K562 (cell line): ENCODE results near the gene USP12. TPM values are rescaled to one million over a fixed set of nuclear protein-coding genes. Genes with fewer than 3 reads are reported as not detected.

Experiments
- CEBPB ChIP-seq: fragments of 450-650 bp; IDR thresholded peaks from 2 replicates; pipeline ENCODE4 v1.6.1; 2016; ENCODE audit warnings: missing genetic modification characterization, missing compliant biosample characterization
- HNRNPH1 ChIP-seq: fragments of 200-400 bp; formaldehyde crosslinking; optimal IDR thresholded peaks from 2 replicates; pipeline ENCODE3; 2017; ENCODE audit warnings: low read depth, mild to moderate bottlenecking, low read length, moderate library complexity
- IRF1 ChIP-seq: sonication (generic); formaldehyde crosslinking; IDR thresholded peaks from 2 replicates; pipeline ENCODE4 v1.8.0; 2022; ENCODE audit warnings: missing genetic modification reagents, mild to moderate bottlenecking, borderline replicate concordance
- KDM4B ChIP-seq, 2 experiments: fragments of 450-650 bp in 1 of 2; sonication (generic) in 1 of 2; IDR thresholded peaks; 2 replicates each; pipeline ENCODE4 v1.6.1; 2016 to 2017; ENCODE audit warnings: borderline replicate concordance in 2 of 2, antibody characterized with exemption in 1 of 2, low read depth in 1 of 2, mild to moderate bottlenecking in 1 of 2
- MLX ChIP-seq, 2 experiments: fragments of 450-650 bp in 1 of 2; sonication (generic) in 1 of 2; formaldehyde crosslinking; conservative IDR thresholded peaks; 2 replicates each; pipeline versions ENCODE4 v1.4.0 to v1.8.1; 2020 to 2022; ENCODE audit warnings: mild to moderate bottlenecking in 1 of 2, missing genetic modification reagents in 1 of 2
- MYC ChIP-seq, 2 experiments: fragments of 250-450 bp in 1 of 2; sonication (Bioruptor Pico) in 1 of 2; IDR thresholded peaks; 2 replicates each; pipeline versions ENCODE4 v1.5.1 to v1.6.1; 2012 to 2021; ENCODE audit warnings: low read depth in 2 of 2, borderline replicate concordance in 1 of 2, improper control_type of control experiment in 1 of 2, low read length in 1 of 2, mild to moderate bottlenecking in 1 of 2, moderate library complexity in 1 of 2
- NEUROD1 ChIP-seq: fragments of 150-350 bp; IDR thresholded peaks from 2 replicates; pipeline ENCODE4 v1.6.1; 2014; ENCODE audit warnings: borderline replicate concordance, low read length, low read depth; ENCODE audit not compliant: partially characterized antibody
- NFYB ChIP-seq: IDR thresholded peaks from 2 replicates; pipeline ENCODE4 v1.6.1; 2011; ENCODE audit warnings: mild to moderate bottlenecking, moderate library complexity; ENCODE audit not compliant: insufficient read length; ENCODE audit errors: extremely low read depth
- PCBP1 ChIP-seq: fragments of 200-400 bp; formaldehyde crosslinking; IDR thresholded peaks from 2 replicates; pipeline ENCODE4 v1.6.1; 2018; ENCODE audit warnings: mild to moderate bottlenecking, low read depth, low read length; ENCODE audit not compliant: poor library complexity, severe bottlenecking
- PHF21A ChIP-seq: fragments of 450-650 bp; IDR thresholded peaks from 2 replicates; pipeline ENCODE4 v1.6.1; 2017; ENCODE audit warnings: low read depth, borderline replicate concordance
- RBM17 ChIP-seq: fragments of 200-400 bp; formaldehyde crosslinking; IDR thresholded peaks from 2 replicates; pipeline ENCODE4 v1.6.1; 2017; ENCODE audit warnings: low read depth, mild to moderate bottlenecking, low read length, borderline replicate concordance
- RBM22 ChIP-seq: fragments of 200-400 bp; formaldehyde crosslinking; IDR thresholded peaks from 2 replicates; pipeline ENCODE4 v1.6.1; 2018; ENCODE audit warnings: low read length, low read depth; ENCODE audit not compliant: poor library complexity, severe bottlenecking
- RBM34 ChIP-seq: fragments of 200-400 bp; formaldehyde crosslinking; IDR thresholded peaks from 2 replicates; pipeline ENCODE4 v1.6.1; 2018; ENCODE audit warnings: low read length, borderline replicate concordance; ENCODE audit not compliant: insufficient read depth
- SAFB2 ChIP-seq: fragments of 200-400 bp; formaldehyde crosslinking; IDR thresholded peaks from 2 replicates; pipeline ENCODE4 v1.6.1; 2018; ENCODE audit warnings: borderline replicate concordance, low read length, low read depth, moderate library complexity; ENCODE audit not compliant: severe bottlenecking
- SAP30 ChIP-seq: fragments of 200-600 bp; sonication (generic); IDR thresholded peaks from 2 replicates; pipeline ENCODE4 v1.6.1; 2012; ENCODE audit warnings: borderline replicate concordance, low read depth, mild to moderate bottlenecking, moderate library complexity, low read length, control low read depth, inconsistent platforms; ENCODE audit not compliant: insufficient read depth, poor library complexity, severe bottlenecking
- SETDB1 ChIP-seq: IDR thresholded peaks from one replicate; pipeline ENCODE4 v1.6.1; 2012; ENCODE audit warnings: low read length, control low read depth, inconsistent platforms
- SP1 ChIP-seq: sonication (generic); formaldehyde crosslinking; IDR thresholded peaks from 2 replicates; pipeline ENCODE4 v1.8.1; 2022; ENCODE audit warnings: mild to moderate bottlenecking, missing genetic modification reagents
- YBX1 ChIP-seq: fragments of 450-650 bp; IDR thresholded peaks from 2 replicates; pipeline ENCODE4 v1.7.1; 2016; ENCODE audit warnings: mild to moderate bottlenecking
- ZNF212 ChIP-seq: fragments of 450-650 bp; formaldehyde crosslinking; IDR thresholded peaks from 2 replicates; pipeline ENCODE4 v1.4.0; 2020; ENCODE audit warnings: mild to moderate bottlenecking
- ZNF316 ChIP-seq: fragments of 450-650 bp; IDR thresholded peaks from 2 replicates; pipeline ENCODE4 v1.6.1; 2016
- ZNF561 ChIP-seq: fragments of 450-650 bp; formaldehyde crosslinking; conservative IDR thresholded peaks from 2 replicates; pipeline ENCODE4 v1.4.0; 2020; ENCODE audit warnings: mild to moderate bottlenecking, moderate library complexity
- ZNF778 ChIP-seq: fragments of 450-650 bp; formaldehyde crosslinking; IDR thresholded peaks from 2 replicates; pipeline ENCODE4 v1.4.0; 2020; ENCODE audit warnings: mild to moderate bottlenecking, moderate library complexity
- polyA plus RNA-seq, 8 experiments: library from polyadenylated mRNA; depleted of rRNA in 4 of 8; stranded (reverse) in 5 of 8; unstranded in 3 of 8; fragments of >200 nt; fragmentation: Nextera tagmentation in 2 of 8; fragmentation: Illumina TruSeq in 1 of 8; extraction: Ambion mirVana in 2 of 8; extraction: Trizol in 1 of 8; gene quantifications; 2 replicates each; pipeline versions ENCODE4 v1.2.1 to v1.2.3, GENCODE V29; 2011 to 2014; ENCODE audit warnings: inconsistent platforms in 1 of 8, missing spikeins in 1 of 8
- total RNA-seq, 7 experiments: library from RNA; depleted of rRNA in 6 of 7; stranded (reverse); fragments of >200 nt in 6 of 7; fragmentation: Illumina TruSeq in 2 of 7; extraction: Trizol in 2 of 7; gene quantifications; 2 replicates each; pipeline versions ENCODE4 v1.2.1 to v1.2.3, GENCODE V29; 2011 to 2021; ENCODE audit warnings: low replicate concordance in 1 of 7
- TF ChIP-seq, protein P1 (sequence below): fragments of 200-800 bp; sonication (Bioruptor generic); IDR thresholded peaks from 2 replicates; pipeline ENCODE4 v1.6.1; 2017; ENCODE audit warnings: missing genetic modification characterization, missing compliant biosample characterization
- TF ChIP-seq, protein P2 (sequence below): sonication (generic); formaldehyde crosslinking; IDR thresholded peaks from 2 replicates; pipeline ENCODE4 v1.8.0; 2022; ENCODE audit warnings: mild to moderate bottlenecking, low read depth, missing genetic modification reagents

The USP12 gene
- total and polyA plus RNA-seq, 9 of the 15 experiments (the other 6 are each of a cell fraction or from before 2014, with no cell fraction given), result 1.8 to 20.5 (median 13.3) TPM

DNA sequence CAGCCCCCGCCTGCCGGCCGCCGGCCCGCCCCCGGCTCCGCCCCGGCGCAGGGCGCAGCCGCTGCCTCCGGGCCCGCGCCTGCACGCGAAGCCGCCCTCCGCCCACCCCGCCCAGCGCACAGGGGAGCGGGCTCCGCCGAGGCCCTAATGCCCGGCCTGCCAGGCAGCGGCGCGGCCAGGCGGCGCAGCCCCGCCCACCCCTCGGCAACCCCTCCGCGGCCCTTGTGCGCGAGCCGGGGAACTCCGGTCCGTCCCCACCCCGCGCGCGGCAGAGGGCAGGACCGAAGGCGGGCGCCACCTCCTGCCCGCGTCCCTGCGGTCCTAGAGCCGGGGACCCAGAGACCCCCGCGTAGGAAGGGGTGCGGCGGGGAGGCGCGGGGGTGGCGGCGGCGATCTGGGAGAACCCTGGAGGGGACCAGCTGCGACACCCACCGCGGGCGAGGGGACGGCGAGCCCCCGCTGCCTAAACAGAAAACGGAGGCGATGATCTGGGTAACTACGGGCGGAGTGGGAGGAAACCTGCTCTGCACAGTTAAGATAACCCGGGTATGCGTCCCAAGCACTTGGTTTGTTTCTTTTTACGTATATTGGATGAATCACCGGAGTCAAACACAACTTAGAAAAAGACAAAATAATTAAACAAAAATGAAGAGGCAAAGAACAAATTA, 350 bp upstream of the USP12 start (continued):
- TF ChIP-seq, protein P1, sequence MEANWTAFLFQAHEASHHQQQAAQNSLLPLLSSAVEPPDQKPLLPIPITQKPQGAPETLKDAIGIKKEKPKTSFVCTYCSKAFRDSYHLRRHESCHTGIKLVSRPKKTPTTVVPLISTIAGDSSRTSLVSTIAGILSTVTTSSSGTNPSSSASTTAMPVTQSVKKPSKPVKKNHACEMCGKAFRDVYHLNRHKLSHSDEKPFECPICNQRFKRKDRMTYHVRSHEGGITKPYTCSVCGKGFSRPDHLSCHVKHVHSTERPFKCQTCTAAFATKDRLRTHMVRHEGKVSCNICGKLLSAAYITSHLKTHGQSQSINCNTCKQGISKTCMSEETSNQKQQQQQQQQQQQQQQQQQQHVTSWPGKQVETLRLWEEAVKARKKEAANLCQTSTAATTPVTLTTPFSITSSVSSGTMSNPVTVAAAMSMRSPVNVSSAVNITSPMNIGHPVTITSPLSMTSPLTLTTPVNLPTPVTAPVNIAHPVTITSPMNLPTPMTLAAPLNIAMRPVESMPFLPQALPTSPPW (CRISPR knock-in tag), result peak; percentile 83
- TF ChIP-seq CEBPB (tag) (no peak), RBM22 (no peak), YBX1 (no peak), NFYB (no peak), RBM34 (no peak), PCBP1 (no peak), RBM17 (no peak), ZNF778 (CRISPR knock-in tag) (no peak), SP1 (no peak), MYC (IDR thresholded peaks at IDR 0.05; ENCODE audit: low read depth, low read length) (peak; percentile 11; the same call in 1 of the 2 replicates), MYC (CRISPR knock-in tag; IDR thresholded peaks at IDR 0.05; ENCODE audit: borderline replicate concordance, low read depth) (no peak), PHF21A (no peak), SETDB1 (no peak), SAP30 (peak; percentile 39), KDM4B (IDR thresholded peaks at IDR 0.05; ENCODE audit: borderline replicate concordance in 2 of 2, low read depth in 1 of 2) (no peak), ZNF316 (no peak), ZNF561 (CRISPR knock-in tag) (no peak), MLX (CRISPR knock-in tag; conservative IDR thresholded peaks at IDR 0.05) (no peak), HNRNPH1 (no peak), ZNF212 (CRISPR knock-in tag) (no peak), SAFB2 (no peak), IRF1 (CRISPR knock-in tag) (no peak), NEUROD1 (peak; percentile 41)
- TF ChIP-seq, protein P2, sequence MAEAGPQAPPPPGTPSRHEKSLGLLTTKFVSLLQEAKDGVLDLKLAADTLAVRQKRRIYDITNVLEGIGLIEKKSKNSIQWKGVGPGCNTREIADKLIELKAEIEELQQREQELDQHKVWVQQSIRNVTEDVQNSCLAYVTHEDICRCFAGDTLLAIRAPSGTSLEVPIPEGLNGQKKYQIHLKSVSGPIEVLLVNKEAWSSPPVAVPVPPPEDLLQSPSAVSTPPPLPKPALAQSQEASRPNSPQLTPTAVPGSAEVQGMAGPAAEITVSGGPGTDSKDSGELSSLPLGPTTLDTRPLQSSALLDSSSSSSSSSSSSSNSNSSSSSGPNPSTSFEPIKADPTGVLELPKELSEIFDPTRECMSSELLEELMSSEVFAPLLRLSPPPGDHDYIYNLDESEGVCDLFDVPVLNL (CRISPR knock-in tag), result no peak
